CD4-positive, alpha-beta memory T cell (primary cell): ENCODE results near the gene ASPRV1. TPM values are rescaled to one million over a fixed set of nuclear protein-coding genes. Genes with fewer than 3 reads are reported as not detected.

ENCODE experiments used
- CTCF ChIA-PET: fragments of 350-600 bp; sonication (Branson Sonifier 250); formaldehyde crosslinking; loops from one replicate; lab custom pipeline; 2021; ENCODE audit warnings: inconsistent platforms; ENCODE audit not compliant: partially characterized antibody; lab: Charles Lee
- POLR2A ChIA-PET: fragments of 350-600 bp; sonication (Branson Sonifier 250); formaldehyde crosslinking; loops from one replicate; lab custom pipeline; 2021; ENCODE audit not compliant: partially characterized antibody; lab: Charles Lee
- DNase-seq, 5 donors: peaks; one replicate each; pipeline versions ENCODE4 v3.0.0 to v3.0.0-alpha.2; 2020 to 2022; ENCODE audit warnings: mixed read lengths in 1 of 5
- H3K27ac ChIP-seq: one replicate; pipeline ENCODE4 v1.7.0; 2013; ENCODE audit warnings: low read depth, low read length
- H3K27me3 ChIP-seq: 2 replicates; pipeline ENCODE4 v1.7.0; 2013; ENCODE audit warnings: mild to moderate bottlenecking, low read length, moderate library complexity; ENCODE audit not compliant: insufficient read depth
- H3K36me3 ChIP-seq: 2 replicates; pipeline ENCODE4 v1.7.0; 2013; ENCODE audit warnings: mild to moderate bottlenecking, low read length, moderate library complexity; ENCODE audit not compliant: insufficient read depth
- H3K4me1 ChIP-seq: 2 replicates; pipeline ENCODE4 v1.7.0; 2013; ENCODE audit warnings: mild to moderate bottlenecking, low read length, moderate library complexity; ENCODE audit not compliant: insufficient read depth
- H3K4me3 ChIP-seq, 2 donors: one replicate each; pipeline ENCODE4 v1.7.0; 2013; ENCODE audit warnings: low read length in 2 of 2, mild to moderate bottlenecking in 1 of 2
- H3K9me3 ChIP-seq, 2 donors: one replicate each; pipeline ENCODE4 v1.7.0; 2013; ENCODE audit warnings: low read length in 2 of 2, control low read depth in 1 of 2; ENCODE audit not compliant: control insufficient read depth in 1 of 2
- H3K27ac Mint-ChIP-seq, 7 donors: one replicate each; pipeline ENCODE4 v1.8.0; 2020 to 2021; ENCODE audit warnings: mixed read lengths in 7 of 7, mild to moderate bottlenecking in 6 of 7, inconsistent platforms in 3 of 7, moderate library complexity in 3 of 7
- H3K27me3 Mint-ChIP-seq, 2 donors: one replicate each; pipeline ENCODE4 v1.8.0; 2020 to 2021; ENCODE audit warnings: mixed read lengths in 2 of 2
- H3K36me3 Mint-ChIP-seq, 2 donors: one replicate each; pipeline ENCODE4 v1.8.0; 2020 to 2021; ENCODE audit warnings: mixed read lengths in 2 of 2, inconsistent platforms in 1 of 2, mild to moderate bottlenecking in 1 of 2
- H3K4me1 Mint-ChIP-seq, 4 donors: one replicate each; pipeline ENCODE4 v1.8.0; 2020 to 2021; ENCODE audit warnings: mixed read lengths in 4 of 4, mild to moderate bottlenecking in 1 of 4
- H3K4me3 Mint-ChIP-seq, 8 donors: one replicate each; pipeline ENCODE4 v1.8.0; 2020 to 2021; ENCODE audit warnings: mixed read lengths in 8 of 8, mild to moderate bottlenecking in 7 of 8, moderate library complexity in 6 of 8, inconsistent platforms in 3 of 8
- H3K9me3 Mint-ChIP-seq, 8 donors: one replicate each; pipeline ENCODE4 v1.8.0; 2020 to 2021; ENCODE audit warnings: mixed read lengths in 8 of 8, mild to moderate bottlenecking in 5 of 8, inconsistent platforms in 3 of 8, moderate library complexity in 1 of 8
- intact Hi-C: fragments of 100-400 bp; cut with micrococcal nuclease; formaldehyde crosslinking; loops from one replicate; pipeline ENCODE4 v1.15.1; 2023
- polyA plus RNA-seq, 2 donors: library from polyadenylated mRNA; unstranded; fragments of 300-500 nt; fragmentation: Illumina TruSeq; gene quantifications; one replicate each; pipeline ENCODE4 v1.2.3, GENCODE V29; 2021
- total RNA-seq, 2 experiments: library from RNA; stranded (reverse); gene quantifications; one replicate each; pipeline ENCODE4 v1.2.3, GENCODE V29; 2021

ASPRV1 gene
- total and polyA plus RNA-seq, 4 experiments from 2014 or later, result 1.1 to 2.3 (median 1.6) TPM

- ChIA-PET POLR2A (interaction anchor here (10.5 kb wide), 1 partner anchor 224 kb away, joined by 180 read pairs; no protein-coding TSS in a partner anchor), CTCF (no interaction called here)
- Histone ChIP-seq H3K9me3 (no peaks in the 10 kb centered on the region), H3K27me3 (no peaks in the 10 kb centered on the region), H3K4me1 (peaks cover 30% of the 10 kb centered on the region), H3K4me3 (no peak overlapping the region), H3K27ac (no peak overlapping the region), H3K36me3 (peaks cover 26% of the 10 kb centered on the region)
- Mint-ChIP-seq H3K27me3 (no peaks in the 10 kb centered on the region), H3K27ac (no peak overlapping the region), H3K36me3 (peaks cover 20 to 45% of the 10 kb centered on the region in 2 donors), H3K4me1 (peaks cover 11 to 38% (median 21%) of the 10 kb centered on the region in 4 donors), H3K4me3 (no peak overlapping the region), H3K9me3 (peaks cover 0 to 3% (median 0%) of the 10 kb centered on the region in 8 donors)
- intact Hi-C loops, result loop anchor here (10.0 kb wide), 1 partner anchor 696 kb away; no protein-coding TSS in a partner anchor
- DNase-seq, result no peak
Measured at GRCh38 chr2:69918401-69918800, 43.0 kb downstream of the ASPRV1 start.

GRCh38 chr2:69917852-69918251, 43.6 kb downstream of the ASPRV1 start:
- Histone ChIP-seq H3K4me3 (no peak overlapping the region), H3K9me3 (no peaks in the 10 kb centered on the region), H3K4me1 (peaks cover 27% of the 10 kb centered on the region), H3K27me3 (no peaks in the 10 kb centered on the region), H3K36me3 (peaks cover 22% of the 10 kb centered on the region), H3K27ac (no peak overlapping the region)
- ChIA-PET CTCF (no interaction called here), POLR2A (interaction anchor here (10.5 kb wide), 1 partner anchor 225 kb away, joined by 180 read pairs; no protein-coding TSS in a partner anchor)
- Mint-ChIP-seq H3K4me3 (no peak overlapping the region), H3K36me3 (peaks cover 19 to 40% of the 10 kb centered on the region in 2 donors), H3K9me3 (peaks cover 0 to 3% (median 0%) of the 10 kb centered on the region in 8 donors), H3K27me3 (no peaks in the 10 kb centered on the region), H3K27ac (peak overlapping the region in 2 of 7 donors; percentile 53 to 67), H3K4me1 (peaks cover 7 to 38% (median 19%) of the 10 kb centered on the region in 4 donors)
- DNase-seq, result no peak
- intact Hi-C loops, result loop anchor here (10.0 kb wide), 1 partner anchor 697 kb away; no protein-coding TSS in a partner anchor

- Histone ChIP-seq H3K27ac (no peak overlapping the region), H3K4me3 (peak overlapping the region in 1 of 2 donors; percentile 64), H3K9me3 (no peaks in the 10 kb centered on the region), H3K36me3 (peaks cover 13% of the 10 kb centered on the region), H3K4me1 (peaks cover 30% of the 10 kb centered on the region), H3K27me3 (no peaks in the 10 kb centered on the region)
- Mint-ChIP-seq H3K27ac (peak overlapping the region; percentile 16 to 85 (median 78)), H3K36me3 (peaks cover 11 to 35% of the 10 kb centered on the region in 2 donors), H3K9me3 (peaks cover 0 to 3% (median 0%) of the 10 kb centered on the region in 8 donors), H3K4me1 (peaks cover 7 to 44% (median 19%) of the 10 kb centered on the region in 4 donors), H3K27me3 (no peaks in the 10 kb centered on the region), H3K4me3 (peak overlapping the region; percentile 79 to 85 (median 82))
- CTCF ChIA-PET, result interaction anchor here (0.7 to 7.3 kb wide), 4 partner anchors 155 to 386 kb away, joined by 3 to 93 read pairs (median 46); partner anchors contain the start of genes C2orf42 and FAM136A
- intact Hi-C loops, result loop anchor here (10.0 kb wide), 1 partner anchor 699 kb away; no protein-coding TSS in a partner anchor
- DNase-seq, result no peak
- POLR2A ChIA-PET, result interaction anchor here (0.5 to 10.5 kb wide), 13 partner anchors 16 to 377 kb away, joined by 3 to 207 read pairs (median 24); partner anchors contain the start of genes PCBP1 and SNRPG
Measured at GRCh38 chr2:69916106-69916505, 45.3 kb downstream of the ASPRV1 start.

GRCh38 chr2:69914950-69915945, 46.2 kb downstream of the ASPRV1 start, which contains the start of gene MXD1:
Gene MXD1, plus strand, starts transcription at chr2:69915109. Its CDS starts 222 bp downstream, at chr2:69915331.
- H3K27ac Mint-ChIP-seq, result peak within 1 kb of the TSS; percentile 90 to 96 (median 94)
- intact Hi-C loops, result loop anchor here (1.0 to 10.0 kb wide), 9 partner anchors 156 to 737 kb away; partner anchors contain the start of genes PCYOX1, SNRPG and TIA1
- Histone ChIP-seq H3K9me3 (no peaks in the 10 kb centered on the region), H3K27ac (peak within 1 kb of the TSS; percentile 96), H3K27me3 (no peaks in the 10 kb centered on the region), H3K36me3 (peaks cover 5% of the 10 kb centered on the region), H3K4me1 (peaks cover 30% of the 10 kb centered on the region), H3K4me3 (peak within 1 kb of the TSS; percentile 81 to 88)
- POLR2A ChIA-PET, result interaction anchor here (0.5 to 10.5 kb wide), 42 partner anchors 8 to 478 kb away, joined by 3 to 207 read pairs (median 8); partner anchors contain the start of genes C2orf42, FAM136A, NFU1 and PCBP1
- H3K27me3 Mint-ChIP-seq, result no peaks in the 10 kb centered on the region
- peaks cover 0 to 3% (median 0%) of the 10 kb centered on the region in 8 donors for H3K9me3 Mint-ChIP-seq
- H3K4me1 Mint-ChIP-seq, result peaks cover 7 to 44% (median 19%) of the 10 kb centered on the region in 4 donors
- CTCF ChIA-PET, result interaction anchor here (0.7 to 7.3 kb wide), 23 partner anchors 8 to 729 kb away, joined by 3 to 93 read pairs (median 5); partner anchors contain the start of genes C2orf42, FAM136A, PCBP1 and PCYOX1
- H3K4me3 Mint-ChIP-seq, result peak within 1 kb of the TSS; percentile 85 to 89 (median 87)
- DNase-seq, result peak in 3 of 5 donors; percentile 10 to 15 (median 12)
- peaks cover 9 to 30% of the 10 kb centered on the region in 2 donors for H3K36me3 Mint-ChIP-seq

GRCh38 chr2:69914164-69914949, 47.1 kb downstream of the ASPRV1 start:
- intact Hi-C loops, result loop anchor here (1.0 to 10.0 kb wide), 9 partner anchors 157 to 738 kb away; partner anchors contain the start of genes PCYOX1, SNRPG and TIA1
- peaks cover 11 to 36% of the 10 kb centered on the region in 2 donors for H3K36me3 Mint-ChIP-seq
- Histone ChIP-seq H3K9me3 (no peaks in the 10 kb centered on the region), H3K27me3 (no peaks in the 10 kb centered on the region), H3K27ac (peak overlapping the region; percentile 96), H3K36me3 (peaks cover 8% of the 10 kb centered on the region), H3K4me3 (peak overlapping the region; percentile 81 to 88), H3K4me1 (peaks cover 30% of the 10 kb centered on the region)
- DNase-seq, result peak; percentile 99 to 100 (median 100)
- ChIA-PET POLR2A (interaction anchor here (0.6 to 10.5 kb wide), 43 partner anchors 9 to 477 kb away, joined by 3 to 207 read pairs (median 7); partner anchors contain the start of genes C2orf42, FAM136A, NFU1 and PCBP1), CTCF (interaction anchor here (0.7 to 7.3 kb wide), 32 partner anchors 9 to 730 kb away, joined by 3 to 93 read pairs (median 4); partner anchors contain the start of genes C2orf42, FAM136A, PCBP1 and PCYOX1)
- H3K4me1 Mint-ChIP-seq, result peaks cover 7 to 44% (median 19%) of the 10 kb centered on the region in 4 donors
- H3K27ac Mint-ChIP-seq, result peak overlapping the region; percentile 90 to 96 (median 94)
- no peaks in the 10 kb centered on the region for H3K27me3 Mint-ChIP-seq
- H3K9me3 Mint-ChIP-seq, result peaks cover 0 to 3% (median 0%) of the 10 kb centered on the region in 8 donors
- peak overlapping the region; percentile 85 to 89 (median 87) for H3K4me3 Mint-ChIP-seq
